ENCODE results near the gene FNBP1. TPM values are rescaled to one million over a fixed set of nuclear protein-coding genes. Genes with fewer than 3 reads are reported as not detected.
A peak's percentile ranks its signal among the peaks of the same experiment; 100 is the strongest.
"Not testable (repeated sequence)": the region's sequence is repeated elsewhere in the genome, so short reads cannot be mapped to it uniquely, and the experiment has no call there.

Gene FNBP1
- total RNA-seq, 1 donor from 2014 or later: 47.1 TPM

GRCh38 chr9:130022566-130023143 lies 20.3 kb downstream of the FNBP1 start:
- Histone ChIP-seq H3K4me3 (no peak overlapping the region), H3K9me3 (no peaks in the 10 kb centered on the region), H3K27ac (peak overlapping the region; percentile 4), H3K27me3 (no peaks in the 10 kb centered on the region), H3K4me1 (peaks cover 45% of the 10 kb centered on the region), H3K36me3 (no peaks in the 10 kb centered on the region)
- no peak for TF ChIP-seq CTCF (IDR thresholded peaks at IDR 0.05)
- TF ChIP-seq POLR2A (IDR thresholded peaks at IDR 0.05): no peak
- TF ChIP-seq POLR2AphosphoS5 (IDR thresholded peaks at IDR 0.05; ENCODE audit: insufficient read depth in 1 of 2, low read depth in 1 of 2): no peak
- intact Hi-C loops (cut with DNase I): no loop called here
- no peak for DNase-seq (ENCODE audit: extremely low spot score in 2 of 2)

GRCh38 chr9:130021842-130022241 lies 21.1 kb downstream of the FNBP1 start:
- DNase-seq (ENCODE audit: extremely low spot score in 2 of 2); H3K4me3 ChIP-seq; H3K9me3 ChIP-seq; H3K27ac ChIP-seq; H3K36me3 ChIP-seq; intact Hi-C loops (cut with DNase I); H3K27me3 ChIP-seq: not testable (repeated sequence)
- peaks cover 45% of the 10 kb centered on the region for H3K4me1 ChIP-seq

GRCh38 chr9:130021123-130021522 lies 21.9 kb downstream of the FNBP1 start:
- H3K27me3 ChIP-seq: no peaks in the 10 kb centered on the region
- H3K27ac ChIP-seq: no peak overlapping the region
- no peak for TF ChIP-seq CTCF (IDR thresholded peaks at IDR 0.05)
- no peak for TF ChIP-seq POLR2AphosphoS5 (IDR thresholded peaks at IDR 0.05; ENCODE audit: insufficient read depth in 1 of 2, low read depth in 1 of 2)
- TF ChIP-seq POLR2A (IDR thresholded peaks at IDR 0.05): no peak
- H3K36me3 ChIP-seq: no peaks in the 10 kb centered on the region
- H3K4me1 ChIP-seq: peaks cover 45% of the 10 kb centered on the region
- H3K4me3 ChIP-seq: no peak overlapping the region
- intact Hi-C loops (cut with DNase I): no loop called here
- DNase-seq (ENCODE audit: extremely low spot score in 2 of 2): no peak
- H3K9me3 ChIP-seq: no peaks in the 10 kb centered on the region

GRCh38 chr9:130020618-130021017 lies 22.4 kb downstream of the FNBP1 start:
- H3K27me3 ChIP-seq: no peaks in the 10 kb centered on the region
- no peak overlapping the region for H3K4me3 ChIP-seq
- H3K4me1 ChIP-seq: peaks cover 45% of the 10 kb centered on the region
- intact Hi-C loops (cut with DNase I): no loop called here
- peak overlapping the region; percentile 23 for H3K27ac ChIP-seq
- TF ChIP-seq POLR2AphosphoS5 (IDR thresholded peaks at IDR 0.05; ENCODE audit: insufficient read depth in 1 of 2, low read depth in 1 of 2) (no peak), CTCF (IDR thresholded peaks at IDR 0.05) (no peak), POLR2A (IDR thresholded peaks at IDR 0.05) (no peak)
- no peaks in the 10 kb centered on the region for H3K9me3 ChIP-seq
- no peaks in the 10 kb centered on the region for H3K36me3 ChIP-seq
- no peak for DNase-seq (ENCODE audit: extremely low spot score in 2 of 2)

GRCh38 chr9:130018265-130018664 lies 24.7 kb downstream of the FNBP1 start:
- Histone ChIP-seq H3K36me3 (no peaks in the 10 kb centered on the region), H3K27ac (no peak overlapping the region), H3K9me3 (no peaks in the 10 kb centered on the region), H3K4me1 (peaks cover 21% of the 10 kb centered on the region), H3K4me3 (no peak overlapping the region), H3K27me3 (no peaks in the 10 kb centered on the region)
- no peak for DNase-seq (ENCODE audit: extremely low spot score in 2 of 2)
- intact Hi-C loops (cut with DNase I): no loop called here
- TF ChIP-seq CTCF (IDR thresholded peaks at IDR 0.05): no peak
- TF ChIP-seq POLR2A (IDR thresholded peaks at IDR 0.05): no peak
- TF ChIP-seq POLR2AphosphoS5 (IDR thresholded peaks at IDR 0.05; ENCODE audit: insufficient read depth in 1 of 2, low read depth in 1 of 2): no peak

GRCh38 chr9:130017510-130017909 lies 25.5 kb downstream of the FNBP1 start:
- H3K27ac ChIP-seq; H3K27me3 ChIP-seq; DNase-seq (ENCODE audit: extremely low spot score in 2 of 2); H3K4me3 ChIP-seq; H3K36me3 ChIP-seq; H3K9me3 ChIP-seq; intact Hi-C loops (cut with DNase I): not testable (repeated sequence)
- peaks cover 14% of the 10 kb centered on the region for H3K4me1 ChIP-seq

Data from vagina (tissue), 2 donors.